ENCODE data around the gene GATAD2B.
"Not testable (repeated sequence)": the region's sequence is repeated elsewhere in the genome, so short reads cannot be mapped to it uniquely, and the experiment has no call there.

DNA sequence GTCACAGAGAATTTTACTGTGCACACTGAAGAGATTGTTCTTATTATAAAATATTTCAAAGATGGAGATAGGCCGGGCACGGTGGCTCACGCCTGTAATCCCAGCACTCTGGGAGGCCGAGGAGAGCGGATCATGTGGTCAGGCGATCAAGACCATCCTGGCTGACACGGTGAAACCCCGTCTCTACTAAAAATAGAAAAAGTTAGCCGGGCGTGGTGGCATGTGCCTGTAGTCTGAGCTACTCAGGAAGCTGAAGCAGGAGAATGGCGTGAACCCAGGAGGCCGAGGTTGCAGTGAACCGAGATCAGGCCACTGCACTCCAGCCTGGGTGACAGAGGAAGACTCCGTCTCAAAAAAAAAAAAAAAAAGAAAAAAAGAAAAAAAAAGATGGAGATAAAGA lies 82.0 kb downstream of the GATAD2B start:
- TF ChIP-seq, protein P1, sequence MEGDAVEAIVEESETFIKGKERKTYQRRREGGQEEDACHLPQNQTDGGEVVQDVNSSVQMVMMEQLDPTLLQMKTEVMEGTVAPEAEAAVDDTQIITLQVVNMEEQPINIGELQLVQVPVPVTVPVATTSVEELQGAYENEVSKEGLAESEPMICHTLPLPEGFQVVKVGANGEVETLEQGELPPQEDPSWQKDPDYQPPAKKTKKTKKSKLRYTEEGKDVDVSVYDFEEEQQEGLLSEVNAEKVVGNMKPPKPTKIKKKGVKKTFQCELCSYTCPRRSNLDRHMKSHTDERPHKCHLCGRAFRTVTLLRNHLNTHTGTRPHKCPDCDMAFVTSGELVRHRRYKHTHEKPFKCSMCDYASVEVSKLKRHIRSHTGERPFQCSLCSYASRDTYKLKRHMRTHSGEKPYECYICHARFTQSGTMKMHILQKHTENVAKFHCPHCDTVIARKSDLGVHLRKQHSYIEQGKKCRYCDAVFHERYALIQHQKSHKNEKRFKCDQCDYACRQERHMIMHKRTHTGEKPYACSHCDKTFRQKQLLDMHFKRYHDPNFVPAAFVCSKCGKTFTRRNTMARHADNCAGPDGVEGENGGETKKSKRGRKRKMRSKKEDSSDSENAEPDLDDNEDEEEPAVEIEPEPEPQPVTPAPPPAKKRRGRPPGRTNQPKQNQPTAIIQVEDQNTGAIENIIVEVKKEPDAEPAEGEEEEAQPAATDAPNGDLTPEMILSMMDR (IDR thresholded peaks at IDR 0.05), result not testable (repeated sequence)
- not testable (repeated sequence) for TF ChIP-seq POLR2A (IDR thresholded peaks at IDR 0.05); EP300 (IDR thresholded peaks at IDR 0.05; ENCODE audit: low read depth); POLR2AphosphoS5 (IDR thresholded peaks at IDR 0.05)
